8988T (cell line): ENCODE data around the gene CPO.
"Not testable (repeated sequence)": the region's sequence is repeated elsewhere in the genome, so short reads cannot be mapped to it uniquely, and the experiment has no call there.

ENCODE experiments used
- DNase-seq: peaks from one replicate; pipeline ENCODE4 v3.0.0; 2011

The CPO gene, protein sequence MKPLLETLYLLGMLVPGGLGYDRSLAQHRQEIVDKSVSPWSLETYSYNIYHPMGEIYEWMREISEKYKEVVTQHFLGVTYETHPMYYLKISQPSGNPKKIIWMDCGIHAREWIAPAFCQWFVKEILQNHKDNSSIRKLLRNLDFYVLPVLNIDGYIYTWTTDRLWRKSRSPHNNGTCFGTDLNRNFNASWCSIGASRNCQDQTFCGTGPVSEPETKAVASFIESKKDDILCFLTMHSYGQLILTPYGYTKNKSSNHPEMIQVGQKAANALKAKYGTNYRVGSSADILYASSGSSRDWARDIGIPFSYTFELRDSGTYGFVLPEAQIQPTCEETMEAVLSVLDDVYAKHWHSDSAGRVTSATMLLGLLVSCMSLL

GRCh38 chr2:206939340-206939739 is at the start of gene CPO:
TSS of gene CPO (plus strand) at chr2:206939518. CDS start at chr2:206939600, 82 bp downstream.
- no peak for DNase-seq

DNA sequence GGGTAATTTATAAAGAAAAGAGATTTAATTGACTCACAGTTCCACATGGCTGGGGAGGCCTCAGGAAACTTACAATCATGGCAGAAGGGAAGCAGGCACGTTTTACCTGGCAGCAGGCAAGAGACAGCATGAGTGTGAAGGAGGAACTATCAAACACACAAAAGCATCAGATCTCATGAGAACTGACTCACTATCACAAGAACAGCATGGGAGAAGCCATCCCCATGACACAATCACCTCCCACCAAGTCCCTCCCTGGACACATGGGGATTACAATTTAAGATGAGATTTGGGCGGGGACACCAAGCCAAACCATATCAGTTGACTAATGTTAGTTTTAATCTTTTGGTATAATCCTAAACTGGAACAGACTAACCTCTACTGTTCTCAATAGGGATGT is 49.1 kb upstream of the CPO start:
- DNase-seq: no peak

- no peak for DNase-seq
Observed at GRCh38 chr2:206890926-206891325, 48.4 kb upstream of the CPO start.

- DNase-seq: peak; percentile 9
Observed at GRCh38 chr2:206915121-206915520, 24.2 kb upstream of the CPO start.

GRCh38 chr2:206918263-206918662 is 21.1 kb upstream of the CPO start:
- DNase-seq: no peak

DNA sequence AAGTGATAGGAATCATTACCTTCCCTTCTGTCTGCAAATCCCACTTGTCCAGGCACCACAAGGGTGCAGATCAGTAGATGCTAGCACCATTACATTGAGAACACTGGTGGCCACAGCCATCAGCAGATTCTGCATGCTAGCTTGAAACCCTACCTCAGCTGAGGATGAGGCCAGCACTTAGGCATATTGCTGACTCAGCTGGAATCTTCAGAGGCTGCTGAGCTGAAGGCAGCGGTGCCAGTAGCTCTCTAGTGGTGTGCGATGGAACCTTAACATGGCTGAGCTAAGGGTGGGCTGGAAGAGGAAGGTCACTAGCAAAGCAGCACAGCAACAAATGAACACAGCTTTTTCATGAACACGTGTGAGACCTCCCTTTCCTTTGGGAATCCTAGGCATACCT is 19.0 kb upstream of the CPO start:
- no peak for DNase-seq

- no peak for DNase-seq
Observed at GRCh38 chr2:206920951-206921350, 18.4 kb upstream of the CPO start.

DNA sequence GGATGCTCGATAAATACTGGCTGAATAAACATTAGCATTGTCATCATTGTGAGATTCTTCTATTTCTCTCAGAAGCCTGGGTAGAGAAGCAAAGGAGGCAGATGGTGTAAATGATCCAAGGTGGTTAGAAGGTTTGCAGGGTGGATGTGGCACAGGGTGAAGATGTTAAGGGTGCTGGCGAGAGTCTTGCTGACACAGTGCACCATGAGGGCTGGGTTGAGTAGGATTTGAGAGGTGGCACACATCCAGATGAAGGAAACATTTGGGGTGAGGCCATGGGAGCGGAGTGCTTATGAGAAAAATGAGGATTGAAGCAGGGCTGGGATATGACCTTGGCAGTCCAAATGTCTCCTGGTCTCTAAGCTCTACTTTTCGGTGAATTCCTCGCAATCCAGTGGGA is 17.8 kb upstream of the CPO start:
- no peak for DNase-seq

- DNase-seq: no peak
Observed at GRCh38 chr2:206935991-206936842, 3.1 kb upstream of the CPO start.

DNA sequence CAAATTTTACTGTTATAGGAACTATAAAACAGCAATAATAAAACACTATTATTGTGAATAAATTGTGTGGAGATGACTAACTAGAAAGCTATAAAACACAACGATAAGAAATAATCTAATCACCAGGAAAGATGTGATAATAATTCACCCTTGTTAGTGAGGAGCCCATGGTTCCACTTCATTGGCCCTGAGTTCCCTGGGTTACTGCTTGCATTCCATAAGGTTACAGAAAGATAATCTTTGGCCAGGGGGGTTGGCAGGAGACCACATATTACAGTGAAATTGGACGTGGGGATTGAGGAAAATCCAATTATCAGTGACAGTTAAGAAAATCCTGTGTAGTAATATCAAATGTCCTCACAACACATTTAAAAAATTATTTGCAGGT is 2.5 kb upstream of the CPO start:
- no peak for DNase-seq

GRCh38 chr2:206937555-206937954 is 1.8 kb upstream of the CPO start:
- no peak for DNase-seq

GRCh38 chr2:206940546-206940945 is 1.2 kb downstream of the CPO start:
- no peak for DNase-seq

DNA sequence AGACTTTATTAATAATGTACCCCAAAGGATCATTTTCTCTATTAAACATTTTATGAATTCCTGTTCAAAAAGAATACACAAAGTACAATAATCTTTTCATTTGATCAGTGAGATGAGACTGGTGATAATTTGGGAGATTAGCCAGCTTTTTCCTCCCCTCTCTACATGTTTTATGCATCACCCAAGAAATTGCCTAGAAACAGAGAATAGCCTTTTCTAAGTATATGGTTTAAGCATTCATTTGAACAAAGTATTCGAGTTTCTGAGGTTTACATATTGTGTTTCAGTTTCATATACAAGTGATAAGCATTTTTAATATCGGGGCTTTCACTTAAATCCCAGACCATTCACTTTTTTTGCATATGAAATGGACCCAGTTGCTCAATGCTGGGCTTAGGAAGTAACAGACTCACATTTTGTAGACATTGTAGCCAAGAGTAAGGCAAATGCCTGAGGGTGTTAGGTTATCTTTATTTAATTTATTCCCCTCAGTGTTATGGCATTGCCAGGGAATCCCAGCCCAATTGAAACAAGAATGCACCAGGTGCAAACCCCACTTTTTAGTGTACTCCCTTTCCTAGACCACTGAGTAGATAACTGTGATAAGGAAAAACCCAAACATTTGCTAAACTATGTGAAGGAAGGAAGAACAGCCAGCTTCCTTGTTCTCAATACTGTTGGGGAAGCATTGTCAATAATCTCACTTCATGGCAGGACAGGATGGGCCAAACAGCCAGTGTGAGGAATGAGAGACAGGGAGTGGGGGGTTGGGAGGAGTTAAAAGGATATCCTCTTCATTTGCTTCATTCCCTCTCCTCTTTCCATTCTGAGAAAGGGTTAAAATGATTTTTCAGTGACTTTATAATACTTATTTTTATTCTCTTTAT is 3.5 kb downstream of the CPO start:
- DNase-seq: no peak

GRCh38 chr2:206953404-206953803 is 14.1 kb downstream of the CPO start:
- DNase-seq: not testable (repeated sequence)

DNA sequence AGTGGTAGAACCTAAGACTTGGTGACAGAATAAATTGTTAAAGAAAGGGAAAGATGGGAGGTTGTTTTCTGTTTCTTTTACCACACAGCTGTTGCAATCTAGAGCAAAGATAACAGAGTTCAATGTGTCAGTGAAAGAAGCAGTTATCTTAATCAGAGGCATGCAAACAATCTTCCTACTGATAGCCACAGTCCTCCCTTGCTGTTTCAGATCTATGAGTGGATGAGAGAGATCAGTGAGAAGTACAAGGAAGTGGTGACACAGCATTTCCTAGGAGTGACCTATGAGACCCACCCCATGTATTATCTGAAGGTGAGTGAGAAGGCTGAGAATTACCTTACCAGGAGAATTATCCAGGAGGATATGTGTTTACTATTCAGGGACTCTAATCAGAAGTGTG is 15.9 kb downstream of the CPO start:
- no peak for DNase-seq

- no peak for DNase-seq
Observed at GRCh38 chr2:206958261-206958660, 18.9 kb downstream of the CPO start.

DNA sequence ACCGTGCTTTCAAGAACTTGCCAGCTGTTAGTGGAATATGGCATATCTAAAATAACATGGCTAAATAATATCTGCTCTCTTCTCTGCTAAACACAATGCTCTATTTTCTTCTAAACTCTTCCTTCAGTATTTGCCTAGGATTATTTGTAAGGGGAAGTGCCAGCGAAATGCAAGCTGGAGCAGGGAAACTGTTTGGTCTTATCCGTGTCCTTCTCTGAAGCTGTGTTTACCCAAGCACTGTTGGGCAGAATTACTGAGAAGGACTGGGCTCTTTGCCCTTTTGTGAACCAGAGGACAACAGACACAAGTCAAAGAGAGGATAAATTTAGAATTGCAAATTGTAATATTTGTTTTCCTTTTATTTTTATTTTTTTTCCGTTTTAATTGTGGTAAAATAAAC is 23.6 kb downstream of the CPO start:
- no peak for DNase-seq

DNA sequence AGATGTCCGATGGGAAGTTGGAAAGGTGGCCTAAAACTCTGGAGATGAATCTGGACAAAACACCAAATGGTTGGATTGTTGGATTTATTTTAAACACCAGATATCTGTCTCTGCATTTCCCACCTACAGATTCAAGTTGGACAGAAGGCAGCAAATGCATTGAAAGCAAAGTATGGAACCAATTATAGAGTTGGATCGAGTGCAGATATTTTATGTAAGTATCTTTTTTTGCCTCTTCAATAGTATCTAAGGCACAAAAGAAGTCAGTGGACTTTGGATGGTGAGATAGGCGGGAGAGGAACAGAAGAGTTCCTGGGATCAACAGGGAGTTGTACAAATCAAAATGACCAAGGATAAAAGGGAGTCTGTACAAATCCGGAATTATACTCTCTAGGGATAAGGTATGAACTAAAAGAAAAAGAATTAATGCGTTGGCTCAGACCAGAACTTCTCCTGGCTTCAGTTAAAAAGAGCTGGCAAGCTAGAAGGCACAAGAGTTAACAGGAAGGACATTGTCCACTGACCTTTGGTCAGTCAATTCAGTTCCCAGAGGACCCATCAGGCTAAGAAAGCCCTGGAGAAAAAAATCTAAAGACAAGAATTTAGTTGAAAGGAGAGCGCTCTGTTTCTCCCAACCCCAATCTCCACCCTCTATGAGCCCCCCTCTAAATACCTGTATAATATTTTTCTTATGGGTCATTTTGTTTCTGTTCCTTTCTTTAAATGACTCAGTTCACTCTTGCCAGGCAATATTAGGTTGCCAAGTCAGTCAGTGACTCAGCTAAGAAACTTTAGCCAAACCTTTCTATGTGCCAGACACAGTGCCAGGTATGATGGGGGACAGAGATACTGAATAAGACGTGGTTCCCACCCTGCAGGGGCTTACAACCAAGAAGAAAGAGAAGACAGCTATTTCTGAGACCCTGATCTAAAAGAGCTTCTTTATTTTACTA is 29.1 kb downstream of the CPO start:
- no peak for DNase-seq

GRCh38 chr2:206969192-206969591 is 29.9 kb downstream of the CPO start:
- DNase-seq: no peak

DNA sequence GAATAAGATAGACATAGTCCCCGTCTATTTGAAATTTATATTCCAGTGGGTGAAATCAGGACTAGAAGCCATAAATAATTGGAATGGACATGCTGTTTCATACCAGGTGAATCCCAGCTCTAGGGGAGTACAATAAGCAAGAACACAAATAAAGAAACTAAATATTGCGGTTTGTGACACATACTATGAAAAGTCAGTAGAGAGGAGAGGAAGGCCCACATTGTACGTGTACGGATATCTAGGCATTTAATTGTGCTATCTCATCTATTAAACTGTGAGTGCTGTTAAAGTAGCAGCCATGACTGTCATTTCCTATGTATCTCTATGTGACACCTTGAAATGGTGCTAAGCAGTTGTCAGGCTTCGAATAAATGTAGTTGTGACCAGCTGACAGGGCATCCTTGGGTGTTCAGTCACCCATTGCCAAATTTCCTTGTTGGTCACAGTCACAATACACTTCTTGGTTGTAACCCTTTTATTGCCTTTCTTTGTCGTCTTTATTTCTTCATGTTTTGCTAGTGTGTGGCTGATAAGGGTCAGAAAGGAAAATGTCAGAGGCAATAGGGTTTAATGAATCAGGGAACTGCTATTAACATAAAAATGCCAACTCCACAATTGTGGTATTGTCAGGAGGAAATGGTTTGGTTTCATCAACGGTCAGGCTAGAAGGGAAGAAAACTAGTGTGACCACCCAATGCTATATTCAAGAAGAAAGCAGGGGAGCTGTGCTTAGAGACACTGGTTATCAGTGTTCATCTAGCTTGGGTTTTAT is 31.5 kb downstream of the CPO start:
- DNase-seq: no peak

DNA sequence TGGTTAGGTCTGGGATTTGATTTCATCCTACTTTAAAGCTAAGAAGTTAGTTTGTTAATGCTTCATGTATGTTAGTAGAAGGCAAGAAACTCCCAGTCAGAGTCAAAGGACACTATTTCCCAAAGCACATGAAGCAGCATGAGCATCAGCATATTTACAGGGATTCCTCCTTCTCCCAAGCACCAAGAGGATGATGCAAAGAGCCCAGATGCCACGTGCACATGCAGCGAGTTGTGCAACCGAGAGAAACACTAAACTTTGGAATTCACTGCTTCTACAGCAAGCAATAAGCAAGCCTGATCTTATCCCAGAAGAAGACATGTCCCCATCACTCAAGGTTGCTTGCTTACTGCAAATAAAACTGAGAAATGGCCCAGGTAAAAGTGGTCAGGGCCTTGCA is 32.5 kb downstream of the CPO start:
- DNase-seq: no peak
